ENCODE measurements around the gene SECTM1.
"Not testable (repeated sequence)": the region's sequence is repeated elsewhere in the genome, so short reads cannot be mapped to it uniquely, and the experiment has no call there.

SECTM1 gene

DNA sequence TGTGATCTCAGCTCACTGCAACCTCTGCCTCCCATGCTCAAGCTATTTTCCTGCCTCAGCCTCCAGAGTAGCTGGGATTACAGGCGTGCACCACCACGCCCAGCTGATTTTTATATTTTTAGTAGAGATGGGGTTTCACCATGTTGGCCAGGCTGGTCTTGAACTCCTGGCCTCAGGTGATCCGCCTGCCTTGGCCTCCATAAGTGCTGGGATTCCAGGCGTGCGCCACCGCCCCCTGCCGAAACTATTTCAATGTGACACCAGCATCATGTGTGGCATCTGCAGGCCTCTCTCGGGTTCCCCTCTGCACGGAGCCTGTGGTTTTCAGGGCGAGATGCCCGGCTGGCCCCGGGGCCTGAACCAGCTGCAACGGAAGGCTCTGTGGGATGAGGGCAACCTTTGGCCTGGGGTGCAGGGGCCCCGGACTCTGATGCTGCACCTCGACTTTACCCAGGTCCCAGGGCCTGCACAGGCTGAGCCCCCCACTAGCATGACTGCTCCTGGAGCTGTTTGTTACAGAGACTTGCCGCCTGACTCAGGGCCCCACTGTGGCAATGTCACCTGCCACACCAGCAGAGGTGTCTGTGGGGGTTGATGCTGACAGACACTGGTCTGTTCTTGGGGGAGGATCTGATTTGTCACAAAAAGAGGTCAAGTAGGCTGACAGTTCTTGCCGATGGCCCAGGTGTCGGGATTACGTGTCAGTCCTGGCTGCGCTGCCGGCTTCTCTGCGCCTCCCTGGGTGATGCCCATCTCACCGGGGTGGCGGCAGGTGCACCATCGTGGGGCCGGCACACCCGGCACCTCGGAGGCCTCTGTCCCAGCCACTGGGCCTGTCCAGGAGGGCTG lies 16.8 kb upstream of the SECTM1 start:
- Histone ChIP-seq H2AFZ (ENCODE audit: low read depth) (peak overlapping the region; percentile 71; the same call in 1 of the 2 replicates), H3K36me3 (ENCODE audit: insufficient read depth) (no peaks in the 10 kb centered on the region), H3K79me2 (ENCODE audit: insufficient read depth, low read depth) (no peaks in the 10 kb centered on the region), H4K20me1 (ENCODE audit: insufficient read depth) (no peaks in the 10 kb centered on the region), H3K27me3 (ENCODE audit: insufficient read depth, low read depth) (no peaks in the 10 kb centered on the region), H3K4me2 (peak overlapping the region; percentile 90), H3K27ac (peak overlapping the region; percentile 91), H3K9ac (peak overlapping the region; percentile 58; the same call in 1 of the 2 replicates), H3K4me3 (IDR thresholded peaks at IDR 0.05; ENCODE audit: insufficient read depth, low read depth, low read length) (no peak overlapping the region), H3K4me1 (ENCODE audit: low read depth, poor library complexity, severe bottlenecking) (peaks cover 67% of the 10 kb centered on the region)
- peak; percentile 78 for TF ChIP-seq CTCF (conservative IDR thresholded peaks at IDR 0.05; ENCODE audit: low read depth, low read length)

- Histone ChIP-seq H3K36me3 (ENCODE audit: insufficient read depth) (no peaks in the 10 kb centered on the region), H3K27me3 (ENCODE audit: insufficient read depth, low read depth) (no peaks in the 10 kb centered on the region), H3K4me2 (peak overlapping the region; percentile 90), H3K27ac (peak overlapping the region; percentile 91), H3K9ac (no peak overlapping the region), H2AFZ (ENCODE audit: low read depth) (no peak overlapping the region), H4K20me1 (ENCODE audit: insufficient read depth) (no peaks in the 10 kb centered on the region), H3K4me1 (ENCODE audit: low read depth, poor library complexity, severe bottlenecking) (peaks cover 60% of the 10 kb centered on the region), H3K79me2 (ENCODE audit: insufficient read depth, low read depth) (no peaks in the 10 kb centered on the region), H3K4me3 (IDR thresholded peaks at IDR 0.05; ENCODE audit: insufficient read depth, low read depth, low read length) (no peak overlapping the region)
- no peak for TF ChIP-seq CTCF (conservative IDR thresholded peaks at IDR 0.05; ENCODE audit: low read depth, low read length)
These were observed 15.7 kb upstream of the SECTM1 start for GRCh38 chr17:82349287-82349701.

GRCh38 chr17:82348866-82349265 lies 15.3 kb upstream of the SECTM1 start:
- Histone ChIP-seq H3K4me2 (no peak overlapping the region; the same call in 1 of the 2 replicates), H3K4me1 (ENCODE audit: low read depth, poor library complexity, severe bottlenecking) (peaks cover 60% of the 10 kb centered on the region), H3K4me3 (IDR thresholded peaks at IDR 0.05; ENCODE audit: insufficient read depth, low read depth, low read length) (no peak overlapping the region), H3K79me2 (ENCODE audit: insufficient read depth, low read depth) (no peaks in the 10 kb centered on the region), H3K9ac (no peak overlapping the region), H3K36me3 (ENCODE audit: insufficient read depth) (no peaks in the 10 kb centered on the region), H3K27ac (no peak overlapping the region; the same call in 1 of the 2 replicates), H4K20me1 (ENCODE audit: insufficient read depth) (no peaks in the 10 kb centered on the region), H2AFZ (ENCODE audit: low read depth) (no peak overlapping the region), H3K27me3 (ENCODE audit: insufficient read depth, low read depth) (no peaks in the 10 kb centered on the region)
- TF ChIP-seq CTCF (conservative IDR thresholded peaks at IDR 0.05; ENCODE audit: low read depth, low read length) = no peak

DNA sequence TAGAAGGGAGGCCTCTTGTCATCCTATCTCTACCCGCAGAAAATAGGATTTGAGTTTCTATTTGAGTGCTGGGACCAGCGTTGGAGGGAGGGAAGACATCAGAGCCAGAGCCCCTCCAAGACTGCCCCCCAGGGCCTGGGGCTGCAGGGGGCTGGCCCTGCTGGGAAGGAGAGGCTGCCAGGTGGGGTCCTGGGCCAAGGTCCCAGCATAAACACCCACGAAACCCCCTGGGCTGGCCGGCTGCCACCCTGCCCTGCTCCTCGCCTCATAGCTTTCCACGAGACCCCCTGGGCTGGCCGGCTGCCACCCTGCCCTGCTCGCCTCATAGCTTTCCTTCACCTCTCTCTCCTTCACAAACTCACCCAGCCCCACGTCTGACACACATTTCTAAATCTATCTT lies 14.9 kb upstream of the SECTM1 start:
- Histone ChIP-seq H4K20me1 (ENCODE audit: insufficient read depth) (no peaks in the 10 kb centered on the region), H3K4me1 (ENCODE audit: low read depth, poor library complexity, severe bottlenecking) (peaks cover 55% of the 10 kb centered on the region), H2AFZ (ENCODE audit: low read depth) (no peak overlapping the region), H3K4me2 (no peak overlapping the region), H3K4me3 (IDR thresholded peaks at IDR 0.05; ENCODE audit: insufficient read depth, low read depth, low read length) (no peak overlapping the region), H3K79me2 (ENCODE audit: insufficient read depth, low read depth) (no peaks in the 10 kb centered on the region), H3K9ac (no peak overlapping the region), H3K36me3 (ENCODE audit: insufficient read depth) (no peaks in the 10 kb centered on the region), H3K27ac (no peak overlapping the region), H3K27me3 (ENCODE audit: insufficient read depth, low read depth) (no peaks in the 10 kb centered on the region)
- no peak for TF ChIP-seq CTCF (conservative IDR thresholded peaks at IDR 0.05; ENCODE audit: low read depth, low read length)

DNA sequence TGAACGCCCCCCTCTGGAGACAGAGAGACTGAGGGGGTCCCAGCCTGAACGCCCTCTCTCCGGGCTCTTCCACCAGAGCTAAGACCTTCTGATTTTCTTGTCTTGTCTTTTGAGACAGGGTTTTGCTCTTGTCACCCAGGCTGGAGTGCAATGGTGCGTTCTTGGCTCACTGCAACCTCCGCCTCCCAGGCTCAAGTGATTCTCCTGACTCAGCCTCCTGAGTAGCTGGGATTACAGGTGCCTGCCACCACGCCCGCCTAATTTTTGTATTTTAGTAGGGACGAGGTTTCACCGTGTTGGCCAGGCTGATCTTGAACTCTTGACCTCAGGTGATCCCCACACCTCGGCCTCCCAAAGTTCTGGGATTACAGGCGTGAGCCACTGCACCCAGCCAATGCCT lies 14.4 kb upstream of the SECTM1 start:
- peaks cover 51% of the 10 kb centered on the region for H3K4me1 ChIP-seq (ENCODE audit: low read depth, poor library complexity, severe bottlenecking)
- H3K4me2 ChIP-seq; H4K20me1 ChIP-seq (ENCODE audit: insufficient read depth); H3K4me3 ChIP-seq (IDR thresholded peaks at IDR 0.05; ENCODE audit: insufficient read depth, low read depth, low read length); H3K27me3 ChIP-seq (ENCODE audit: insufficient read depth, low read depth); H3K9ac ChIP-seq; H3K27ac ChIP-seq; H2AFZ ChIP-seq (ENCODE audit: low read depth); H3K36me3 ChIP-seq (ENCODE audit: insufficient read depth); H3K79me2 ChIP-seq (ENCODE audit: insufficient read depth, low read depth): not testable (repeated sequence)

Data from KMS-11 (cell line).